Measurements from ENCODE around the gene CAPSL.

GRCh38 chr5:35904443-35905132, 33.8 kb downstream of the CAPSL start:
- TF ChIP-seq EZH2phosphoT487 (IDR thresholded peaks at IDR 0.05; ENCODE audit: insufficient read depth, low read depth), result no peak
- no peak for TF ChIP-seq EZH2 (IDR thresholded peaks at IDR 0.05; ENCODE audit: insufficient read depth, poor library complexity, severe bottlenecking)
